ENCODE data around the gene CMTM5. TPM values are rescaled to one million over a fixed set of nuclear protein-coding genes. Genes with fewer than 3 reads are reported as not detected.

Gene CMTM5
- total and polyA plus RNA-seq, 2 donors (not counting 3 experiments of a cell fraction or from before 2014, with no cell fraction given) = not detected

DNA sequence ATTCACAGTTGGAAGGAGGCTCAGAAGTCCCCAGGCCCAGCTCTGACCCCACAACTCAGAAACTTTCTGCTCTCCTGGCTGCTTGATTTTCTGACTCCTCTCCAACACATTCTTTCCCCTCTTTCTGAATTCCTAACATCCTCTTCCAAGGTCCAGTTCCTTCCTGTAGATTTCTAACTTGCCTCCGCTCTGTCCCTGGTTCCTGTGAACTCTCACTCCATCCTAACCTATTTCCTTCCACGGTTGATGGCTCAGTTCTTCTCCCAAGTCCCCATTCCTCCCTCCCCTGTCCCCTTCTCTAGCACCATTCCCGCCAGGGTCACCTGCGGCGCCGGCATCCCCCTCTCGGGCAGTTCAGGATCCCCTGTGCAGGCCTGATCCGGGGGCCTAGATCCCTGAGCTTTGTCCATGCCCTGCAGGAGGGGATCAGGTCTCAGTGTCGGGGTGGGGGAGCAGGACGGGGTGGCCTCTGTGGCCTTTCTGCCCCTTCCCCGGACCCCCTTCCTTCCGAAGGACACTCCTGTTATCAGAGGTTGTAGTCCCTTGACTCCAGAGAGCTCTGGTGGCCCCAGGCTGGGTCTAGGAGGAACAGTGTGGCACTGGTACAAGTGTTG is 18.2 kb upstream of the CMTM5 start:
- no peaks in the 10 kb centered on the region for H3K9me1 ChIP-seq (replicated peaks; ENCODE audit: control insufficient read depth, extremely low read depth, insufficient read depth, low read length)
- CTCF ChIA-PET = interaction anchor here (1.3 kb wide), 1 partner anchor 12 kb away, joined by 4 read pairs; no protein-coding TSS in a partner anchor
- H3K27me3 ChIP-seq (ENCODE audit: control insufficient read depth in 2 of 2, insufficient read depth in 2 of 2, low read length in 2 of 2) = peaks cover 8 to 16% of the 10 kb centered on the region in 2 experiments
- H3K9me3 ChIP-seq (replicated peaks; ENCODE audit: control insufficient read depth, insufficient read depth, low read length) = no peaks in the 10 kb centered on the region
- dilution Hi-C loops (cut with MboI; ENCODE audit: extremely low pct_ligation_motif_present, low sequenced_read_pairs) (no loop called here), intact Hi-C loops (cut with micrococcal nuclease) (no loop called here)
- no peaks in the 10 kb centered on the region for H4K20me1 ChIP-seq (replicated peaks; ENCODE audit: control insufficient read depth, extremely low read depth, insufficient read depth, low read length)
- no peak overlapping the region for H2AFZ ChIP-seq (ENCODE audit: low read depth, low read length)
- no peak overlapping the region for H3K27ac ChIP-seq (ENCODE audit: insufficient read depth, low read depth, low read length)
- TF ChIP-seq GATA2 (IDR thresholded peaks at IDR 0.05; ENCODE audit: insufficient read depth, insufficient read length, low read depth, low read length) = no peak
- no peak for TF ChIP-seq JUN (IDR thresholded peaks at IDR 0.05; ENCODE audit: borderline replicate concordance, insufficient read depth, insufficient read length, low read depth)
- TF ChIP-seq, protein P1, sequence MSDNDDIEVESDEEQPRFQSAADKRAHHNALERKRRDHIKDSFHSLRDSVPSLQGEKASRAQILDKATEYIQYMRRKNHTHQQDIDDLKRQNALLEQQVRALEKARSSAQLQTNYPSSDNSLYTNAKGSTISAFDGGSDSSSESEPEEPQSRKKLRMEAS (IDR thresholded peaks at IDR 0.05; ENCODE audit: insufficient read depth, insufficient read length) = no peak
- TF ChIP-seq EZH2 (IDR thresholded peaks at IDR 0.05; ENCODE audit: borderline replicate concordance, low read depth, low read length, severe bottlenecking) = no peak
- no peak for TF ChIP-seq FOS (IDR thresholded peaks at IDR 0.05; ENCODE audit: borderline replicate concordance, insufficient read depth, low read length)
- TF ChIP-seq, protein P2, sequence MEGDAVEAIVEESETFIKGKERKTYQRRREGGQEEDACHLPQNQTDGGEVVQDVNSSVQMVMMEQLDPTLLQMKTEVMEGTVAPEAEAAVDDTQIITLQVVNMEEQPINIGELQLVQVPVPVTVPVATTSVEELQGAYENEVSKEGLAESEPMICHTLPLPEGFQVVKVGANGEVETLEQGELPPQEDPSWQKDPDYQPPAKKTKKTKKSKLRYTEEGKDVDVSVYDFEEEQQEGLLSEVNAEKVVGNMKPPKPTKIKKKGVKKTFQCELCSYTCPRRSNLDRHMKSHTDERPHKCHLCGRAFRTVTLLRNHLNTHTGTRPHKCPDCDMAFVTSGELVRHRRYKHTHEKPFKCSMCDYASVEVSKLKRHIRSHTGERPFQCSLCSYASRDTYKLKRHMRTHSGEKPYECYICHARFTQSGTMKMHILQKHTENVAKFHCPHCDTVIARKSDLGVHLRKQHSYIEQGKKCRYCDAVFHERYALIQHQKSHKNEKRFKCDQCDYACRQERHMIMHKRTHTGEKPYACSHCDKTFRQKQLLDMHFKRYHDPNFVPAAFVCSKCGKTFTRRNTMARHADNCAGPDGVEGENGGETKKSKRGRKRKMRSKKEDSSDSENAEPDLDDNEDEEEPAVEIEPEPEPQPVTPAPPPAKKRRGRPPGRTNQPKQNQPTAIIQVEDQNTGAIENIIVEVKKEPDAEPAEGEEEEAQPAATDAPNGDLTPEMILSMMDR (IDR thresholded peaks at IDR 0.05; ENCODE audit: extremely low read depth in 1 of 2, insufficient read depth in 1 of 2, low read depth in 1 of 2, low read length in 2 of 2) = no peak
- TF ChIP-seq POLR2AphosphoS5 (IDR thresholded peaks at IDR 0.05; ENCODE audit: insufficient read depth, low read depth, low read length) = no peak
- TF ChIP-seq POLR2A (IDR thresholded peaks at IDR 0.05; ENCODE audit: low read depth, low read length) = no peak
- TF ChIP-seq MYC (IDR thresholded peaks at IDR 0.05; ENCODE audit: low read depth, low read length) = no peak
- no peak overlapping the region for H3K4me2 ChIP-seq (ENCODE audit: insufficient read depth, low read length)
- H3K79me2 ChIP-seq (ENCODE audit: control insufficient read depth, insufficient read depth, low read length) = no peaks in the 10 kb centered on the region
- no peaks in the 10 kb centered on the region for H3K36me3 ChIP-seq (ENCODE audit: control insufficient read depth in 2 of 2, extremely low read depth in 1 of 2, insufficient read depth in 2 of 2, low read length in 2 of 2)
- FAIRE-seq = no peak
- DNase-seq (ENCODE audit: low read depth, low spot score) = no peak
- no peak overlapping the region for H3K4me3 ChIP-seq (replicated peaks in 1 of 3; ENCODE audit: insufficient read depth in 1 of 3, low read depth in 1 of 3, low read length in 3 of 3)
- H3K4me1 ChIP-seq (ENCODE audit: control insufficient read depth, extremely low read depth, insufficient read depth, low read length) = no peaks in the 10 kb centered on the region
- no TSS peak for BruUV-seq (replicated peaks)
- POLR2A ChIA-PET = no interaction called here
- H3K9ac ChIP-seq (replicated peaks; ENCODE audit: extremely low read depth, insufficient read depth, low read length) = no peak overlapping the region
